Astrocyte (in vitro differentiated cells and primary cell): ENCODE measurements around the gene GPR162. TPM values are rescaled to one million over a fixed set of nuclear protein-coding genes. Genes with fewer than 3 reads are reported as not detected.
A peak's percentile ranks its signal among the peaks of the same experiment; 100 is the strongest.

Experiments used
- DNase-seq: peaks from one replicate; pipeline ENCODE4 v3.0.0-alpha.2; 2010; ENCODE audit warnings: low read depth
- FAIRE-seq: peaks from 2 replicates; lab custom pipeline; 2011; peaks lifted over from hg19 to GRCh38; lab: Jason Lieb, UNC
- H2AFZ ChIP-seq: 2 replicates; pipeline ENCODE4 v1.6.0; 2012; ENCODE audit warnings: low read depth, low read length, inconsistent platforms
- H3K27ac ChIP-seq: 2 replicates; pipeline ENCODE4 v1.5.1; 2011; ENCODE audit warnings: low read depth, low read length, inconsistent platforms
- H3K27me3 ChIP-seq: 2 replicates; pipeline ENCODE4 v1.6.0; 2011; ENCODE audit warnings: low read length, inconsistent platforms; ENCODE audit not compliant: insufficient read depth
- H3K36me3 ChIP-seq: 2 replicates; pipeline ENCODE4 v1.5.1; 2011; ENCODE audit warnings: low read length, inconsistent platforms; ENCODE audit not compliant: insufficient read depth
- H3K4me1 ChIP-seq: 2 replicates; pipeline ENCODE4 v1.5.1; 2011; ENCODE audit warnings: low read length, inconsistent platforms; ENCODE audit not compliant: insufficient read depth
- H3K4me2 ChIP-seq: 2 replicates; pipeline ENCODE4 v1.6.0; 2012; ENCODE audit warnings: low read length, inconsistent platforms
- H3K4me3 ChIP-seq: 2 replicates; pipeline ENCODE4 v1.5.1; 2011; ENCODE audit warnings: low read depth, mild to moderate bottlenecking, low read length, inconsistent platforms; ENCODE audit not compliant: insufficient read depth
- H3K79me2 ChIP-seq: 2 replicates; pipeline ENCODE4 v1.6.0; 2012; ENCODE audit warnings: mild to moderate bottlenecking, low read length, inconsistent platforms; ENCODE audit not compliant: insufficient read depth
- H3K9ac ChIP-seq: 2 replicates; pipeline ENCODE4 v1.6.0; 2012; ENCODE audit warnings: mild to moderate bottlenecking, low read length, inconsistent platforms
- H3K9me3 ChIP-seq: 2 replicates; pipeline ENCODE4 v1.5.1; 2012; ENCODE audit warnings: low read depth, mild to moderate bottlenecking, low read length, inconsistent platforms; ENCODE audit not compliant: insufficient read depth
- H4K20me1 ChIP-seq: 2 replicates; pipeline ENCODE4 v1.6.0; 2012; ENCODE audit warnings: low read length, inconsistent platforms; ENCODE audit not compliant: insufficient read depth
- H3K27ac Mint-ChIP-seq: one replicate; pipeline ENCODE4 v1.8.0; 2021; ENCODE audit warnings: mild to moderate bottlenecking, mixed read lengths; ENCODE audit not compliant: unreplicated experiment
- H3K27me3 Mint-ChIP-seq: one replicate; pipeline ENCODE4 v1.8.0; 2021; ENCODE audit warnings: low read depth, mixed read lengths; ENCODE audit not compliant: unreplicated experiment
- H3K36me3 Mint-ChIP-seq: one replicate; pipeline ENCODE4 v1.8.0; 2021; ENCODE audit warnings: low read depth, mixed read lengths; ENCODE audit not compliant: unreplicated experiment
- H3K4me1 Mint-ChIP-seq: one replicate; pipeline ENCODE4 v1.8.0; 2021; ENCODE audit warnings: low read depth, mixed read lengths; ENCODE audit not compliant: unreplicated experiment
- H3K4me3 Mint-ChIP-seq: one replicate; pipeline ENCODE4 v1.8.0; 2021; ENCODE audit warnings: mild to moderate bottlenecking, moderate library complexity, mixed read lengths; ENCODE audit not compliant: unreplicated experiment
- H3K9me3 Mint-ChIP-seq: one replicate; pipeline ENCODE4 v1.8.0; 2021; ENCODE audit warnings: mild to moderate bottlenecking, mixed read lengths; ENCODE audit not compliant: unreplicated experiment
- CTCF ChIP-seq: IDR thresholded peaks from 2 replicates; pipeline ENCODE4 v1.5.1; 2011; ENCODE audit warnings: low read depth, mild to moderate bottlenecking, inconsistent platforms, low read length, moderate library complexity; ENCODE audit not compliant: insufficient read depth
- EZH2 ChIP-seq: IDR thresholded peaks from 2 replicates; pipeline ENCODE4 v1.6.1; 2012; ENCODE audit warnings: mild to moderate bottlenecking, low read length, inconsistent platforms; ENCODE audit not compliant: insufficient read depth
- total RNA-seq: library from RNA; stranded (reverse); gene quantifications from 2 replicates; pipeline ENCODE4 v1.2.1, GENCODE V29; 2021

Gene GPR162
- total RNA-seq, 1 donor from 2014 or later = 6.2 TPM

DNA sequence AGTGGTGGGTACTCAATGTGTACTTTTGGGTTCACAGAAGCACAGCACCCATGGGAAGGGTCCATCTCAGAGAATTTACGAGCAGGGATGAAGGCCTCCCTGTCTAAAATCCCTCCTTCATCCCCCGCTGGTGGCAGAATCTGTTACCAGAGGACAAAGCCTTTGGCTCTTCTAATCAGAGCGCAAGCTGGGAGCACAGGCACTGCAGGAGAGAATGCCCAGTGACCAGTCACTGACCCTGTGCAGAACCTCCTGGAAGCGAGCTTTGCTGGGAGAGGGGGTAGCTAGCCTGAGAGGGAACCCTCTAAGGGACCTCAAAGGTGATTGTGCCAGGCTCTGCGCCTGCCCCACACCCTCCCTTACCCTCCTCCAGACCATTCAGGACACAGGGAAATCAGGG is 1.5 kb upstream of the GPR162 start:
- no peak overlapping the region for H3K4me3 ChIP-seq
- H3K9me3 ChIP-seq = no peaks in the 10 kb centered on the region
- no peak overlapping the region for H3K27ac ChIP-seq
- no peak for FAIRE-seq
- no peaks in the 10 kb centered on the region for H3K36me3 ChIP-seq
- H4K20me1 ChIP-seq = no peaks in the 10 kb centered on the region
- TF ChIP-seq EZH2 (no peak), CTCF (no peak)
- H3K36me3 Mint-ChIP-seq = peaks cover 4% of the 10 kb centered on the region
- H3K4me1 ChIP-seq = peaks cover 12% of the 10 kb centered on the region
- H3K4me2 ChIP-seq = no peak overlapping the region
- no peaks in the 10 kb centered on the region for H3K79me2 ChIP-seq
- no peak overlapping the region for H3K4me3 Mint-ChIP-seq
- H3K27ac Mint-ChIP-seq = no peak overlapping the region
- no peak overlapping the region for H2AFZ ChIP-seq
- DNase-seq = no peak
- H3K9me3 Mint-ChIP-seq = no peaks in the 10 kb centered on the region
- peaks cover 8% of the 10 kb centered on the region for H3K27me3 Mint-ChIP-seq
- H3K4me1 Mint-ChIP-seq = peaks cover 24% of the 10 kb centered on the region
- H3K9ac ChIP-seq = no peak overlapping the region
- no peaks in the 10 kb centered on the region for H3K27me3 ChIP-seq

DNA sequence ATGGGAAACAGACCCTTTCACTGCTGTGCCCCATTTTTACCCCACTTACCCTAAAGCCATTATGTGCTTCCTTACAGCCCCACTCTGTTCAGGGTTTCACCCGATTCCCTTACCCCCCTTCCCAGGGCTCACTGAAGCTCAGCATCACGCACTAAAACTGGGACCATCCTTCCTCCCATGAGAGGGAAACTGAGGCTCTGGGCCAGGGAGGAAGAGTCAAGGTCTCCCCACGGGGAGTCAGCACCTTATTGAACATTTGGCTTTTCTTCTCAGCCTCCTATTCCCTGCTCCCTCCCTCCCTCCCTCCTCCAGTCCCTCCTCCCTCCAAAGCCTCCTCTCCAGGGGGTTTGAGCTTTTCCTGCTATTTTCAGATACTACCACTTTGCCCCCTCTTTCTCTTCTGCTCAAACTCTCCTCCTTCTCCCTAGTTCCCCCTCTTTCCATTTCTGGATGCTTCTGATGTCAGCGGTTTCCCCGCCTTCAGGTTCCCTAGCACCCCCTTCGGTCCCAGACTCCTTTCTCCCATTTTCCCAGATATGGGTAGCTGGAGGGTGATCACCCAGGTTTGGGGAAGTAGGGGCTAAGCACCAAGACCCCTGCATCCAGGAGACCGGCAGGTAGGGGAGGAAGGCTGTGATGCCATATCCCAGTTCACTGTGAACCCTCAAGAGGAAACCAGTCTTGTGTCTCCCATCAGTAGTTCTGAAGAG is 960 bp downstream of the GPR162 start:
- H3K27me3 ChIP-seq = no peaks in the 10 kb centered on the region
- DNase-seq (no peak), FAIRE-seq (no peak)
- Mint-ChIP-seq H3K4me3 (peak overlapping the region; percentile 50), H3K9me3 (no peaks in the 10 kb centered on the region), H3K36me3 (peaks cover 4% of the 10 kb centered on the region), H3K27me3 (no peaks in the 10 kb centered on the region), H3K27ac (no peak overlapping the region), H3K4me1 (peaks cover 32% of the 10 kb centered on the region)
- no peaks in the 10 kb centered on the region for H3K36me3 ChIP-seq
- no peak overlapping the region for H2AFZ ChIP-seq
- H3K27ac ChIP-seq = no peak overlapping the region
- TF ChIP-seq CTCF (no peak), EZH2 (no peak)
- H4K20me1 ChIP-seq = no peaks in the 10 kb centered on the region
- peaks cover 21% of the 10 kb centered on the region for H3K4me1 ChIP-seq
- H3K4me3 ChIP-seq = no peak overlapping the region
- no peaks in the 10 kb centered on the region for H3K9me3 ChIP-seq
- H3K79me2 ChIP-seq = no peaks in the 10 kb centered on the region
- no peak overlapping the region for H3K9ac ChIP-seq
- H3K4me2 ChIP-seq = peak overlapping the region; percentile 88
